ENCODE measurements around the gene HSPA12A.
A peak's percentile ranks its signal among the peaks of the same experiment; 100 is the strongest.

Gene HSPA12A

DNA sequence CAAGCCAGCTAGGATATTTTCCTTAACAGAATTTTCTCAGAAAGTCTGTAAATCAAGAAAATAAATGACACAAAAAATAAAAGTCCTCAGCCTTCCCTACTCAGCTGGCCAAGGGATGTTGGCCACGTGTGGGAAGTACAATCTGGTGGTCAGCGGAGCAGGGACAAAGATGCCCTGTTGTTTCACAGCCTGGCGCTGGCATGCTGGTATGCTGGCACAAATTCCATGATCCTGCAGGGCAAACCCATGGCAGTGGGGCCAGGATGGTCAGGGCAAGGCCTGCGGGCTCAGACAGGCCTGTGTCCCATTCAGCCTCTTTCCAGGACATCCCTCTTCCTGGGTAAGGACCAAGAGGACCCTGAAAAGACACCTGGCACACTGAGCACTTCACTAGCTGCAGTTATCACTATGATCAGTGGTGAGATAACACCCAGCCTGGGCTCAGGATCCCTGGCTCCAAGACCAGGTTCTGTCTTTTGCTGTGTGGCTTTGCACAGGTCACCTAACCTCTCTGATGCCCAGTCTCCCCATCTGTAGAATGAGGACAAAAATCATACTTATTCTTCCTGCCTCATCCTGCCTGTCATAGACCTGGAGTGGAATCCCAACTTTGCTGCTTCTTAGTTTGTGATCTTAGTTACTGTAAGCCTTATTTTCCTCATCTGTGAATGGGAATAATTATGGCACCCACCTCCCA lies 10.8 kb upstream of the HSPA12A start:
- H3K4me1 ChIP-seq (ENCODE audit: control insufficient read depth, low read depth, low read length), result no peaks in the 10 kb centered on the region
- H3K9me3 ChIP-seq (ENCODE audit: control insufficient read depth, low read depth, low read length), result no peaks in the 10 kb centered on the region

DNA sequence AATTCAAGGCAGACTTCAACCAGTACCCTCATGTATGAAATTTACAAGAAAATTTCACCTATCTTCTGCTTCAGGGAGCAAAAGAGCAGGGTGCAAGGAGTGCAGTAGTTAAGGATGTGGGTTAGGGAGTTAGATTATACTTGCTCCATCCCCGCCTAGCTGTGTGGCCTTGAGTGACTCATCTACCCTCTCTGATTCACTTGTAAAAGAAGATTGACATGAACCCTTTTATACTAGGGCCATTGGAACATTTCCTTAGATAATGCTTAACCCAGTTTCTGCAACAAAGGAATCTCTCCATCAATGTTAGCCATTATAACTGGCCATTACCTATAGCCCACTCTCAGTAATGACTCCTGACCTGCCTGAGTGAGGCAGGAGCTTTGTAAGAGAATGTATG lies 10.2 kb upstream of the HSPA12A start:
- Histone ChIP-seq H3K27ac (ENCODE audit: low read length) (no peak overlapping the region), H3K36me3 (ENCODE audit: control insufficient read depth, low read depth, low read length) (no peaks in the 10 kb centered on the region), H3K4me1 (ENCODE audit: control insufficient read depth, low read depth, low read length) (no peaks in the 10 kb centered on the region), H3K9me3 (ENCODE audit: control insufficient read depth, low read depth, low read length) (no peaks in the 10 kb centered on the region), H3K9ac (ENCODE audit: low read length) (no peak overlapping the region), H3K27me3 (ENCODE audit: control insufficient read depth, insufficient read depth, low read length) (no peaks in the 10 kb centered on the region), H3K4me3 (ENCODE audit: low read length) (no peak overlapping the region)

More for the DNA sequence above, 10.8 kb upstream of the HSPA12A start:
- Histone ChIP-seq H3K4me3 (ENCODE audit: low read length) (no peak overlapping the region), H3K9ac (ENCODE audit: low read length) (no peak overlapping the region), H3K36me3 (ENCODE audit: control insufficient read depth, low read depth, low read length) (no peaks in the 10 kb centered on the region), H3K27ac (ENCODE audit: low read length) (no peak overlapping the region), H3K27me3 (ENCODE audit: control insufficient read depth, insufficient read depth, low read length) (no peaks in the 10 kb centered on the region)

DNA sequence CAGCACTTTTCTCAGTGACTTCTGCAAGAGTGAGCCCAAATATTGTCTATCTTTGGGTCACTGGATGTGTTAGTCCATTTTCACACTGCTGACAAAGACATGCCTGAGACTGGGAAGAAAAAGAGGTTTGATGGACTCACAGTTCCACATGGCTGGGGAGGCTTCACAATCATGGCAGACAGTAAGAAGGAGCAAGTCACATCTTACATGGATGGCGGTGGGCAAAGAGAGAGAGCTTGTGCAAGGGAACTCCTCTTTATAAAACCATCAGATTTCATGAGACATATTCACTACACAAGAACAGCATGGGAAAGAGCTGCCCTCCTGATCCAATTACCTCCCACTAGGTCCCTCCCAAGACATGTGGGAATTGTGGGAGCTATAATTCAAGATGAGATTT lies 6.1 kb upstream of the HSPA12A start:
- no peaks in the 10 kb centered on the region for H3K36me3 ChIP-seq (ENCODE audit: control insufficient read depth, low read depth, low read length)
- H3K9ac ChIP-seq (ENCODE audit: low read length), result no peak overlapping the region
- H3K4me1 ChIP-seq (ENCODE audit: control insufficient read depth, low read depth, low read length), result no peaks in the 10 kb centered on the region
- H3K27ac ChIP-seq (ENCODE audit: low read length), result no peak overlapping the region
- peaks cover 20% of the 10 kb centered on the region for H3K27me3 ChIP-seq (ENCODE audit: control insufficient read depth, insufficient read depth, low read length)
- H3K4me3 ChIP-seq (ENCODE audit: low read length), result no peak overlapping the region
- no peaks in the 10 kb centered on the region for H3K9me3 ChIP-seq (ENCODE audit: control insufficient read depth, low read depth, low read length)

DNA sequence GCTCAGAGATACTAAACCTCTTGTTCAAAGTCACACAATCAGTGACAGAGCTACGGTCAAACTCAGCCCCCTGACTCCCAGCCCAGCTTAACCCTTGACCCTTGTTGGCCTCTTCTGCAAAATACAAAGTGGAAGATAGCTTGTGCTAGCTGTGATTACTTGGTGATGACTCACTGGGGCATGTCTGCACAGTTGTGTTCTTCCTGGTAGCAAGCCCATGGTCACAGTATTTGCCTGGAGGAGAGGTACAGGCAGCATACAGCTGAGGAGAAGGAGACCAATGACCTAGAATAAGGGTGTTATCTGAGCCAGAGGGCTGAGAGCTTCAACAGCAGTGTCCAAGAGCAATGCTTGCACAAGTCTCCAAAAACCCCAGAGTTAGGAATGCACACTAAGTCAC lies 5.7 kb upstream of the HSPA12A start:
- Histone ChIP-seq H3K27ac (ENCODE audit: low read length) (no peak overlapping the region), H3K4me3 (ENCODE audit: low read length) (no peak overlapping the region), H3K4me1 (ENCODE audit: control insufficient read depth, low read depth, low read length) (no peaks in the 10 kb centered on the region), H3K27me3 (ENCODE audit: control insufficient read depth, insufficient read depth, low read length) (peaks cover 24% of the 10 kb centered on the region), H3K9ac (ENCODE audit: low read length) (no peak overlapping the region), H3K36me3 (ENCODE audit: control insufficient read depth, low read depth, low read length) (no peaks in the 10 kb centered on the region), H3K9me3 (ENCODE audit: control insufficient read depth, low read depth, low read length) (no peaks in the 10 kb centered on the region)

DNA sequence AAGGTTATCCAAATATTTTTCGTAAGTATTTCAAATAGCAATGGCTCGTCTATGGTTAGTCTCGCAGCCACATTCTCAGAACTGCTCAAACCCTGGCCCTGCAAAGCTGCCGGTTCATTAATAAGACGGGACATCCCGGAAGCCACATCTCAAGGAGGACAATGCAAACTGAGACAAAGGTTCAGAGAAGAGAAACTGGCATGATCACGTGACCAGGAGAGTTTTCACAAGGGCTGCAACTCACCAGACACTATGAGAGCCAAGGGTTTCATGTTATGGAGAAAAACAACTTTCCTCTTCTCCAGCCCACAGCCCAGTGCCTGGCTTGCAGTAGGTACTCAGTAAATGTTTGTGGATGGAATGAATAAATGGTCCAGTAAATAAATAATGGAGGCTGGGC lies 5.0 kb upstream of the HSPA12A start:
- H3K4me3 ChIP-seq (ENCODE audit: low read length), result no peak overlapping the region
- H3K4me1 ChIP-seq (ENCODE audit: control insufficient read depth, low read depth, low read length), result no peaks in the 10 kb centered on the region
- no peaks in the 10 kb centered on the region for H3K36me3 ChIP-seq (ENCODE audit: control insufficient read depth, low read depth, low read length)
- no peak overlapping the region for H3K9ac ChIP-seq (ENCODE audit: low read length)
- H3K27me3 ChIP-seq (ENCODE audit: control insufficient read depth, insufficient read depth, low read length), result peaks cover 26% of the 10 kb centered on the region
- no peaks in the 10 kb centered on the region for H3K9me3 ChIP-seq (ENCODE audit: control insufficient read depth, low read depth, low read length)
- no peak overlapping the region for H3K27ac ChIP-seq (ENCODE audit: low read length)

DNA sequence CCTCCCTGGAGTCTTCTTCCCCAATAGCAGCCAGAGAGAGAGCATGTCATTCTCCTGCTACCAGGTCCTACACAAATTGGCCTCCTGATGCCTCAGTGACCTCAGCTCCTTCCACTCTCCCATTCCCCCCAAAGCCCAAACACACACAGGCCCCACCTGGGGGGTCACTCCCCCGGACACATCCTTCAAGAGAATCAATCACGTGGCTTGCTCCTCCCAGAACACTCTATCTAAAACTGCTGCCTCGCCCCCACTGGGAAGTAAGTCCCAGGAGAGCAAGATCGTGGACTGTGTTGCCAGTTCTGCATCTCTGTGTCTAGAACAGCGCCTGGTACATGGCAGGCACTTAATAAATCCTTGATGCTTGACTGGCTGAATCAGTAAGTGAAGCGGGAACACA lies 2.5 kb upstream of the HSPA12A start:
- no peaks in the 10 kb centered on the region for H3K4me1 ChIP-seq (ENCODE audit: control insufficient read depth, low read depth, low read length)
- H3K4me3 ChIP-seq (ENCODE audit: low read length), result no peak overlapping the region
- H3K27me3 ChIP-seq (ENCODE audit: control insufficient read depth, insufficient read depth, low read length), result peaks cover 49% of the 10 kb centered on the region
- H3K27ac ChIP-seq (ENCODE audit: low read length), result no peak overlapping the region
- no peaks in the 10 kb centered on the region for H3K36me3 ChIP-seq (ENCODE audit: control insufficient read depth, low read depth, low read length)
- H3K9me3 ChIP-seq (ENCODE audit: control insufficient read depth, low read depth, low read length), result no peaks in the 10 kb centered on the region
- H3K9ac ChIP-seq (ENCODE audit: low read length), result no peak overlapping the region

DNA sequence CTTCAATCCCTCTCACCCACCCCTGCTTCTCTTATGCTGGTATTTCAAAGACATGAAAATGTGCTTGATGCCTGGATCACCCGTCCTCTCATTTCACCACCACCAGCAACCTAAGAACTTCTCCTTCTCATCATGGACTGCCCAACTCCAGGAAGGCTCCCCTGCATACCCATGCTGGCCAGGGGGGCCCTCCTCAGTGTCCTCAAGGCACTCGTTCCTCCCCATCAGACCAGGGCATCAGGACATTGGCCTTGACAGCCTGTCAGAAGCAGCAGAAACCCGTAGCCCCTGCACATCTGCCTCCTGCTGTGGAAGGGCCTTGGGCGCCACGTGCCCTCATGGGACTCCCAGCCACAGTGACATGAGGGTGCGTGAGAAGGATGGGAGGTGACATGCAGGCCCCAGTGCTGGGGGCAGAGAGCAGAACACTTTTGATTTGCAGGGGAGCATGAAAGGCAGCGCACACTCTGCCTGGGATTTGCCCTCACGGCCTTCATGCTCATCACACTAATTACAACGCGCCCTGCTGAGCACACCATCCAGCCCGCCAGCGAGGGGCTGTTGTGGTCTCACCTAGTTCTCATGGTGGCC lies 1.9 kb upstream of the HSPA12A start:
- no peaks in the 10 kb centered on the region for H3K36me3 ChIP-seq (ENCODE audit: control insufficient read depth, low read depth, low read length)
- H3K4me1 ChIP-seq (ENCODE audit: control insufficient read depth, low read depth, low read length), result no peaks in the 10 kb centered on the region
- no peak overlapping the region for H3K4me3 ChIP-seq (ENCODE audit: low read length)
- peaks cover 52% of the 10 kb centered on the region for H3K27me3 ChIP-seq (ENCODE audit: control insufficient read depth, insufficient read depth, low read length)
- H3K9me3 ChIP-seq (ENCODE audit: control insufficient read depth, low read depth, low read length), result no peaks in the 10 kb centered on the region
- no peak overlapping the region for H3K27ac ChIP-seq (ENCODE audit: low read length)
- H3K9ac ChIP-seq (ENCODE audit: low read length), result no peak overlapping the region

DNA sequence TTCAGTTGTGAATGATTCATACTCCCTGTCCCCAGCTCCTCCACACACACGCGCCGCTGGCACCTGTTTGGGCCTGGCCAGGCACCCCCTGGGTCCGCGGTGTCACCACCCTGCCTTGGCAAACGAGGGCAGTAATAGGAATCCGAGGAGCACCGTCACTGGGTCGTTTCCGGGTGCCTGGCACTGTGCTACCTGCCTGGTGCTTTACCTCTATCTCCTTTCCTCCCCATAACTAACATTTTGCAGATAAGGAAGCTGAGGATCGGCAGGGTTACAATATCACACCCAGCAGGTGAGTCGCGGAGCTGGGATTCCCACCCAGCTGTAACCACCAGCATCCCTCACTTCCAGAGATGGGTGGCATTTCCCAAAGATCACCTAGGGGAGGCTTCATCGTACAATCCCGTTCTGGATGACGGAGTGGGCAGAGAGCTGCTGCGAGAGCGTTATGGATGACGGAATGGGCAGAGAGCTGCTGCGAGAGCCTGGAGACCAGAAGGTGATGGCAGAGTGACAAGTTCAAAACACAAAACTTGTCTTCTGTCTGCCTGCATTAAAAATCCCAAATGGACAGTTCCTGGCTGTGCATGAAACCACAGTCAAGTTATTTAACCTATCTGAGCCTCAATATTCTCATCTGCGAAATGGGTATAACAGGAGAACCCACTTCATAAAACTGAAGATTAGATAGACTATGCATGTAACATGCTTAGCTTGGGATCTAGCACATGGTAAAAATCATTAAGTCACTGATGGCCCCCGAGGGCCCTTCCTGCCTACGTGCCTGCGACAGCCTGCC lies 1.1 kb upstream of the HSPA12A start:
- no peak overlapping the region for H3K9ac ChIP-seq (ENCODE audit: low read length)
- H3K27ac ChIP-seq (ENCODE audit: low read length), result no peak overlapping the region
- H3K9me3 ChIP-seq (ENCODE audit: control insufficient read depth, low read depth, low read length), result no peaks in the 10 kb centered on the region
- peak overlapping the region; percentile 62 for H3K4me3 ChIP-seq (ENCODE audit: low read length)
- H3K36me3 ChIP-seq (ENCODE audit: control insufficient read depth, low read depth, low read length), result no peaks in the 10 kb centered on the region
- H3K4me1 ChIP-seq (ENCODE audit: control insufficient read depth, low read depth, low read length), result no peaks in the 10 kb centered on the region
- H3K27me3 ChIP-seq (ENCODE audit: control insufficient read depth, insufficient read depth, low read length), result peaks cover 58% of the 10 kb centered on the region

DNA sequence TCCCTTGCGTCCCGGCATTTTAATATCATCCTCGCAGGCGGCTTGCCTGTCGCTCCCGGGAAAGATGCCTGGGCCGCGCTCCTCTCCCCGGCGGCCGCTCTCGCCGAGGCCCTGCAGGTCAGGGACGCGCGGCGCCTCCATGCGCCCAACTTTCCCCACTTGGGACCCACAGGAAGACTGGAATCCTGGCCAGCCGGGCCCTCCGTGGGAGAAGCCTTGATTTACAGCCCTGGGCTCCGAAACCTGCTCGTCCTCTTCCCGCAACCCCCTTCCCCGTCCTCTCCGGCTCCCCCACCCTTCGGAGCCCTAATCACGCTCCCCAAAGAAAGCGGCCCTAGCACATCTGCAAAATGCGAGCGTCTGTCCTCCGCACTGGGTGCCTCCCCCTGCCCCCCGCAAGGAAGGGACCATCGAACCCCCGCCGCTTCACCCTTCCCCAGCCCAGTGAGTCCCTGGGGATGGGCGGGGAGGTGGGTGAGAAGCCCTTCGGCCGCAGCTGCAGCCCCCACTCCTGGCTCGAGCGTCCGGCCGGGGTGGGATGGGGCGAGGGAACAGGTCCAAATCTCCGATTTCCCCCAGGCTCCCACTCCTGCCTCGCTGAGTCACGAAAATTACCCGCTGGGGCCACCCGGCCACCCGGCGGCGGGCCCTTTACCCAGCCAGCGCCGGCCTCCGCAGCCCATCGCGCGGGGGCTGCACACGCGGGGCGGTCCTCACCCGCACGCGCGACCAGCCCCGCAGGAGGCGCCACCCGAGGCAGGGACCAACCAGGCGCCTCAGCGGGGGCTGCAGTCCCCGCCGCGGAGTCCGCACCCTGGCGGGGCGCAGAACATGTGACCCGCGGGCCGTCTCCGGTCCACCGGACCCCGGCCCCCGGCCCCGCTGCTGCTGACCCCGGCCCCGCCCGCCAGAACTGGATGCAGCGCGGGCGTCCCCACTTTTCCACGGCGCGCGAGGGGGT lies 695 bp downstream of the HSPA12A start:
- peaks cover 64% of the 10 kb centered on the region for H3K27me3 ChIP-seq (ENCODE audit: control insufficient read depth, insufficient read depth, low read length)
- H3K9ac ChIP-seq (ENCODE audit: low read length), result no peak overlapping the region
- no peaks in the 10 kb centered on the region for H3K9me3 ChIP-seq (ENCODE audit: control insufficient read depth, low read depth, low read length)
- no peak overlapping the region for H3K27ac ChIP-seq (ENCODE audit: low read length)
- no peaks in the 10 kb centered on the region for H3K4me1 ChIP-seq (ENCODE audit: control insufficient read depth, low read depth, low read length)
- no peaks in the 10 kb centered on the region for H3K36me3 ChIP-seq (ENCODE audit: control insufficient read depth, low read depth, low read length)
- peak overlapping the region; percentile 54 for H3K4me3 ChIP-seq (ENCODE audit: low read length)

DNA sequence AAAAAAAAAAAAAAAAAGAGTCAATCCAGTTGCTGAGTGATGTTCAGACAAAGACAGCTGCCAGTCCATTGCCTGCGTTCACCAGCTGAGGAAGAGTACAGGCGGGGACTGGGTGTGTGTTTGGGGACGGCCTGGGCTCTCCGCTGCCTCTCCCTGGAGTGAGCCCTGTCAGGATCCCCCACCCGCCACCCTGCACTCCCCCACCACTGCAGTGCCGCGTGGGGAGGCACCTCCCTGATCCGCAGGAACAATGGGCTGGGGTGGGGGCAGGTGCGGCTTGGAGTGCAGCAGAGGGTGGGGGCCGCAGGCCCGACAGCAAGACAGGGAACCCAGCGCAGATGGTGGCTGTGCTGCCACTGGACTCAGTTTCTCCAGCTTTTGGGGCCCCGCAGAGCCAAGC lies 1.4 kb downstream of the HSPA12A start:
- no peaks in the 10 kb centered on the region for H3K4me1 ChIP-seq (ENCODE audit: control insufficient read depth, low read depth, low read length)
- H3K27me3 ChIP-seq (ENCODE audit: control insufficient read depth, insufficient read depth, low read length), result peaks cover 64% of the 10 kb centered on the region
- H3K36me3 ChIP-seq (ENCODE audit: control insufficient read depth, low read depth, low read length), result no peaks in the 10 kb centered on the region
- peak overlapping the region; percentile 54 for H3K4me3 ChIP-seq (ENCODE audit: low read length)
- no peak overlapping the region for H3K9ac ChIP-seq (ENCODE audit: low read length)
- no peak overlapping the region for H3K27ac ChIP-seq (ENCODE audit: low read length)
- no peaks in the 10 kb centered on the region for H3K9me3 ChIP-seq (ENCODE audit: control insufficient read depth, low read depth, low read length)

DNA sequence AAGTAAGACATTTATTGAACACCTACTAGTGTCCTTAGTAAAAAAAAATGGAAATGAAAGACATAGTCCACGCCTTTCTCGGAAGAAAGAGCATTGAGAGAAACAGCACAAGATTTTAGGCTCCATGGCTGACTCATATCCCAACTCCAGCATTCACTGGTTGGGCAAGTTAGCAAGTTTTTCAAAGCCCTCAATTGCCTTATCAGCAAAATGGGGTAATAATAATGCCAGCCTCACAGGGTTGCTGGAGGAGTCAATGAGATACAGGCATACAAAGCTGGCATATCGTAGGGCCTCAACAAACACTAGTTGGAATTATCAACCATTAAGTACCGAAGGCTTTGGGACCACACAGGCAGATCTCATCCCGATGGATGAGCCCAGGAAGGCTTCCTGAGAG lies 4.0 kb downstream of the HSPA12A start:
- Histone ChIP-seq H3K27ac (ENCODE audit: low read length) (no peak overlapping the region), H3K36me3 (ENCODE audit: control insufficient read depth, low read depth, low read length) (no peaks in the 10 kb centered on the region), H3K27me3 (ENCODE audit: control insufficient read depth, insufficient read depth, low read length) (peaks cover 43% of the 10 kb centered on the region), H3K4me3 (ENCODE audit: low read length) (no peak overlapping the region), H3K9ac (ENCODE audit: low read length) (no peak overlapping the region), H3K4me1 (ENCODE audit: control insufficient read depth, low read depth, low read length) (no peaks in the 10 kb centered on the region), H3K9me3 (ENCODE audit: control insufficient read depth, low read depth, low read length) (no peaks in the 10 kb centered on the region)

Measured in iPS-18a (cell line).